Measurements from ENCODE around the gene DDI1. TPM values are rescaled to one million over a fixed set of nuclear protein-coding genes. Genes with fewer than 3 reads are reported as not detected.
"Not testable (repeated sequence)": the region's sequence is repeated elsewhere in the genome, so short reads cannot be mapped to it uniquely, and the experiment has no call there.

Gene DDI1
- total and polyA plus RNA-seq, 2 of the 13 experiments (the other 11 are each of a cell fraction or from before 2014, with no cell fraction given), result not detected

DNA sequence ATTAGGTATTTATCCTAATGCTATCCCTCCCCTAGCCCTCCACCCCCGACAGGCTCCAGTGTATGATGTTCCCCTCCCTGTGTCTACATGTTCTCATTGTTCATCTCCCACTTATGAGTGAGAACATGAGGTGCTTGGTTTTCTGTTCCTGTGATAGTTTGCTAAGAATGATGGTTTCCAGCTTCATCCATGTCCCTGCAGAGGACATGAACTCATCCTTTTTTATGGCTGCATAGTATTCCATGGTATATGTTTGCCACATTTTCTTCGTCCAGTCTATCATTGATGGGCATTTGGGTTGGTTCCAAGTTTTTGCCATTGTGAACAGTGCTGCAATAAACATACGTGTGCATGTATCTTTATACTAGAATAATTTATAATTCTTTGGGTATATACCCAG lies 10.4 kb downstream of the DDI1 start:
- ATAC-seq; CTCF ChIA-PET (ENCODE audit: low intra/inter-chr PET ratio, low total read pairs); H3K4me1 ChIP-seq (ENCODE audit: insufficient read depth, low read length); intact Hi-C loops (cut with micrococcal nuclease; ENCODE audit: unreplicated experiment); H3K36me3 ChIP-seq (replicated peaks in 1 of 2; ENCODE audit: control insufficient read depth in 1 of 2, insufficient read depth in 2 of 2, low read length in 2 of 2); H3K79me2 ChIP-seq (ENCODE audit: insufficient read depth, low read length); BruUV-seq (replicated peaks); H3K4me2 ChIP-seq (ENCODE audit: low read depth, low read length); H3K27me3 ChIP-seq (ENCODE audit: control insufficient read depth in 1 of 2, insufficient read depth in 2 of 2, low read length in 2 of 2); H3K4me3 ChIP-seq (replicated peaks in 1 of 3; ENCODE audit: insufficient read depth in 1 of 3, low read depth in 2 of 3, low read length in 3 of 3); H3K9me3 ChIP-seq (ENCODE audit: low read length); DNase-seq (ENCODE audit: low spot score); H4K20me1 ChIP-seq (ENCODE audit: insufficient read depth, low read length); POLR2A ChIA-PET; H3K27ac ChIP-seq (ENCODE audit: extremely low read length, insufficient read depth, low read length); FAIRE-seq; in situ Hi-C loops (cut with HindIII; ENCODE audit: extremely low pct_ligation_motif_present, low pct_unique_long_range_greater_than_20kb); H3K9ac ChIP-seq (ENCODE audit: insufficient read depth, low read depth, low read length); H2AFZ ChIP-seq (ENCODE audit: low read length): not testable (repeated sequence)
- WGBS (ENCODE audit: low lambda C conversion rate), result 21% methylated on average over 3 of the region's 3 CpGs

DNA sequence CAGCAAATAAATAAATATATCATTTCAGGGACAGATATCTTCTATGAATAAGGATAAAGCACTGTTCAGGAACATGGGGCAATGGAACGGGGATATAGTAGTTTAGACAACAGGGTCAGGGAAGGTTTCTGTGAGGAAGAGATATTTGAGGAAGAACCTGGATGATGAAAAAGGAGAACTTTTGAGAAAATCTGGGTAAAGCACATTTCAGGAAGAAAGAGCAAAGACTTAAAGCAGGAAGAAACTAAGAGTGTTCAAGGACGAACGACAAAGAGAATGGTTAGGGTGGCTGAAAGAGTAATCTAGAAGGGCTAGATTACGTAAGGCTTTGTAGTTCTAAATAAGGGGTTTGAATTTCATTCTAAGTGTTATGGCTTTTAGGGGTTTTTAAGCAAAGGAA lies 12.7 kb downstream of the DDI1 start:
- Histone ChIP-seq H3K27ac (ENCODE audit: extremely low read length, insufficient read depth, low read length) (no peak overlapping the region), H3K9ac (ENCODE audit: insufficient read depth, low read depth, low read length) (no peak overlapping the region), H3K9me3 (ENCODE audit: low read length) (no peaks in the 10 kb centered on the region), H3K4me2 (ENCODE audit: low read depth, low read length) (no peak overlapping the region), H4K20me1 (ENCODE audit: insufficient read depth, low read length) (no peaks in the 10 kb centered on the region), H3K4me3 (replicated peaks in 1 of 3; ENCODE audit: insufficient read depth in 1 of 3, low read depth in 2 of 3, low read length in 3 of 3) (no peak overlapping the region), H2AFZ (ENCODE audit: low read length) (no peak overlapping the region), H3K27me3 (ENCODE audit: control insufficient read depth in 1 of 2, insufficient read depth in 2 of 2, low read length in 2 of 2) (no peaks in the 10 kb centered on the region), H3K36me3 (replicated peaks in 1 of 2; ENCODE audit: control insufficient read depth in 1 of 2, insufficient read depth in 2 of 2, low read length in 2 of 2) (no peaks in the 10 kb centered on the region), H3K4me1 (ENCODE audit: insufficient read depth, low read length) (no peaks in the 10 kb centered on the region), H3K79me2 (ENCODE audit: insufficient read depth, low read length) (no peaks in the 10 kb centered on the region)
- TF ChIP-seq, protein P1, sequence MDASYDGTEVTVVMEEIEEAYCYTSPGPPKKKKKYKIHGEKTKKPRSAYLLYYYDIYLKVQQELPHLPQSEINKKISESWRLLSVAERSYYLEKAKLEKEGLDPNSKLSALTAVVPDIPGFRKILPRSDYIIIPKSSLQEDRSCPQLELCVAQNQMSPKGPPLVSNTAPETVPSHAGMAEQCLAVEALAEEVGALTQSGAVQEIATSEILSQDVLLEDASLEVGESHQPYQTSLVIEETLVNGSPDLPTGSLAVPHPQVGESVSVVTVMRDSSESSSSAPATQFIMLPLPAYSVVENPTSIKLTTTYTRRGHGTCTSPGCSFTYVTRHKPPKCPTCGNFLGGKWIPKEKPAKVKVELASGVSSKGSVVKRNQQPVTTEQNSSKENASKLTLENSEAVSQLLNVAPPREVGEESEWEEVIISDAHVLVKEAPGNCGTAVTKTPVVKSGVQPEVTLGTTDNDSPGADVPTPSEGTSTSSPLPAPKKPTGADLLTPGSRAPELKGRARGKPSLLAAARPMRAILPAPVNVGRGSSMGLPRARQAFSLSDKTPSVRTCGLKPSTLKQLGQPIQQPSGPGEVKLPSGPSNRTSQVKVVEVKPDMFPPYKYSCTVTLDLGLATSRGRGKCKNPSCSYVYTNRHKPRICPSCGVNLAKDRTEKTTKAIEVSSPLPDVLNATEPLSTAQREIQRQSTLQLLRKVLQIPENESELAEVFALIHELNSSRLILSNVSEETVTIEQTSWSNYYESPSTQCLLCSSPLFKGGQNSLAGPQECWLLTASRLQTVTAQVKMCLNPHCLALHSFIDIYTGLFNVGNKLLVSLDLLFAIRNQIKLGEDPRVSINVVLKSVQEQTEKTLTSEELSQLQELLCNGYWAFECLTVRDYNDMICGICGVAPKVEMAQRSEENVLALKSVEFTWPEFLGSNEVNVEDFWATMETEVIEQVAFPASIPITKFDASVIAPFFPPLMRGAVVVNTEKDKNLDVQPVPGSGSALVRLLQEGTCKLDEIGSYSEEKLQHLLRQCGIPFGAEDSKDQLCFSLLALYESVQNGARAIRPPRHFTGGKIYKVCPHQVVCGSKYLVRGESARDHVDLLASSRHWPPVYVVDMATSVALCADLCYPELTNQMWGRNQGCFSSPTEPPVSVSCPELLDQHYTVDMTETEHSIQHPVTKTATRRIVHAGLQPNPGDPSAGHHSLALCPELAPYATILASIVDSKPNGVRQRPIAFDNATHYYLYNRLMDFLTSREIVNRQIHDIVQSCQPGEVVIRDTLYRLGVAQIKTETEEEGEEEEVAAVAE (CRISPR knock-in tag; IDR thresholded peaks at IDR 0.05; ENCODE audit: borderline replicate concordance), result no peak
- TF ChIP-seq BORCS8-MEF2B (CRISPR knock-in tag; IDR thresholded peaks at IDR 0.05), result no peak
- no peak for TF ChIP-seq ZNF879 (CRISPR knock-in tag; IDR thresholded peaks at IDR 0.05)
- no peak for TF ChIP-seq ZNF629 (CRISPR knock-in tag; conservative IDR thresholded peaks at IDR 0.05)
- no peak for TF ChIP-seq ZNF333 (CRISPR knock-in tag; IDR thresholded peaks at IDR 0.05; ENCODE audit: borderline replicate concordance)
- TF ChIP-seq NCOA5 (CRISPR knock-in tag; IDR thresholded peaks at IDR 0.05), result no peak
- no peak for TF ChIP-seq RNF2 (conservative IDR thresholded peaks at IDR 0.05; ENCODE audit: low read depth)
- CTCF ChIA-PET (ENCODE audit: low intra/inter-chr PET ratio, low total read pairs), result no interaction called here
- POLR2A ChIA-PET, result no interaction called here
- in situ Hi-C loops (cut with HindIII; ENCODE audit: extremely low pct_ligation_motif_present, low pct_unique_long_range_greater_than_20kb), result no loop called here
- no peak for ATAC-seq
- intact Hi-C loops (cut with micrococcal nuclease; ENCODE audit: unreplicated experiment), result no loop called here
- BruUV-seq (replicated peaks), result no TSS peak
- 18% methylated on average over 4 of the region's 4 CpGs for WGBS (ENCODE audit: low lambda C conversion rate)
- no peak for DNase-seq (ENCODE audit: low spot score)
- no peak for FAIRE-seq
